PC-9 (cell line): ENCODE data around the gene KRT1. TPM values are rescaled to one million over a fixed set of nuclear protein-coding genes. Genes with fewer than 3 reads are reported as not detected.

Experiments used
- BruUV-seq: library from RNA; stranded (reverse); fragments of 400-500 nt; replicated peaks from 2 replicates; lab custom pipeline; 2021; lab: Mats Ljungman, UMichigan
- CTCF ChIA-PET: fragments of 300-600 bp; sonication (Branson Sonifier 250); formaldehyde crosslinking; loops from one replicate; lab custom pipeline; 2022; ENCODE audit warnings: antibody characterized with exemption; lab: Charles Lee
- POLR2A ChIA-PET: fragments of 300-600 bp; sonication (Branson Sonifier 250); formaldehyde crosslinking; loops from one replicate; lab custom pipeline; 2022; ENCODE audit warnings: antibody characterized with exemption; ENCODE audit not compliant: unreplicated experiment; lab: Charles Lee
- DNase-seq, 2 experiments: peaks; one replicate each; pipeline versions ENCODE4 v3.0.0 to v3.0.0-alpha.2; 2015 to 2022; ENCODE audit warnings: mixed read lengths in 1 of 2
- H2AFZ ChIP-seq: fragments of 200-600 bp; sonication (generic); 2 replicates; pipeline ENCODE4 v1.8.1; 2017; ENCODE audit warnings: antibody characterized with exemption
- H3F3A ChIP-seq: fragments of 200-600 bp; sonication (generic); 2 replicates; pipeline ENCODE4 v1.8.1; 2017; ENCODE audit warnings: antibody characterized with exemption, mild to moderate bottlenecking, low read depth; ENCODE audit not compliant: insufficient read depth
- H3K27ac ChIP-seq: fragments of 200-600 bp; sonication (generic); 2 replicates; pipeline ENCODE4 v1.6.1; 2016; ENCODE audit warnings: mixed run types
- H3K27me3 ChIP-seq: fragments of 200-600 bp; sonication (generic); 2 replicates; pipeline ENCODE4 v1.6.1; 2016; ENCODE audit warnings: low read depth, mixed run types; ENCODE audit not compliant: insufficient read depth
- H3K36me3 ChIP-seq: fragments of 200-600 bp; sonication (generic); 2 replicates; pipeline ENCODE4 v1.6.1; 2016; ENCODE audit warnings: low read depth, mixed run types
- H3K4me1 ChIP-seq: fragments of 200-600 bp; sonication (generic); replicated peaks from 2 replicates; pipeline ENCODE4 v1.6.1; 2016; ENCODE audit warnings: mixed run types; ENCODE audit not compliant: insufficient read depth
- H3K4me2 ChIP-seq: fragments of 200-600 bp; sonication (generic); 2 replicates; pipeline ENCODE4 v1.6.1; 2017; ENCODE audit warnings: mixed run types
- H3K4me3 ChIP-seq: fragments of 200-600 bp; sonication (generic); 2 replicates; pipeline ENCODE4 v1.6.1; 2016; ENCODE audit warnings: mixed run types
- H3K79me2 ChIP-seq: fragments of 200-600 bp; sonication (generic); 2 replicates; pipeline ENCODE4 v1.6.1; 2017; ENCODE audit warnings: low read depth, mixed run types
- H3K9me2 ChIP-seq: fragments of 200-600 bp; sonication (generic); 2 replicates; pipeline ENCODE4 v1.8.1; 2017; ENCODE audit warnings: mild to moderate bottlenecking; ENCODE audit not compliant: insufficient read depth
- H3K9me3 ChIP-seq: fragments of 200-600 bp; sonication (generic); 2 replicates; pipeline ENCODE4 v1.8.1; 2016; ENCODE audit warnings: low read depth; ENCODE audit not compliant: insufficient read depth
- H4K20me1 ChIP-seq: fragments of 200-600 bp; sonication (generic); 2 replicates; pipeline ENCODE4 v1.8.1; 2017; ENCODE audit not compliant: insufficient read depth
- CTCF ChIP-seq: fragments of 200-600 bp; sonication (generic); conservative IDR thresholded peaks from 2 replicates; pipeline ENCODE4 v1.6.1; 2017; ENCODE audit warnings: mixed run types, antibody characterized with exemption, mild to moderate bottlenecking, moderate library complexity
- EZH2 ChIP-seq: fragments of 200-600 bp; sonication (generic); IDR thresholded peaks from 2 replicates; pipeline ENCODE4 v1.8.0; 2017; ENCODE audit warnings: antibody characterized with exemption, low read depth
- intact Hi-C: fragments of 100-400 bp; cut with micrococcal nuclease; formaldehyde crosslinking; loops from one replicate; pipeline ENCODE4 v1.10.0; 2022; ENCODE audit not compliant: unreplicated experiment
- total RNA-seq: library from RNA; stranded (reverse); gene quantifications from 2 replicates; pipeline ENCODE4 v1.2.3, GENCODE V29; 2021

KRT1 gene
- total RNA-seq, 1 experiment from 2014 or later: not detected

- Histone ChIP-seq H3F3A (no peaks in the 10 kb centered on the region), H3K79me2 (no peaks in the 10 kb centered on the region), H3K4me3 (no peak overlapping the region), H3K9me3 (no peaks in the 10 kb centered on the region), H4K20me1 (no peaks in the 10 kb centered on the region), H3K36me3 (no peaks in the 10 kb centered on the region), H2AFZ (no peak overlapping the region), H3K4me1 (no peaks in the 10 kb centered on the region), H3K27me3 (no peaks in the 10 kb centered on the region), H3K9me2 (no peaks in the 10 kb centered on the region), H3K4me2 (no peak overlapping the region), H3K27ac (no peak overlapping the region)
- no TSS peak for BruUV-seq
- no peak for DNase-seq
- intact Hi-C loops: no loop called here
- TF ChIP-seq EZH2 (no peak), CTCF (no peak)
- ChIA-PET POLR2A (no interaction called here), CTCF (no interaction called here)
Observed at GRCh38 chr12:52699373-52699772, 19.2 kb upstream of the KRT1 start.

- H4K20me1 ChIP-seq: no peaks in the 10 kb centered on the region
- POLR2A ChIA-PET: no interaction called here
- intact Hi-C loops: no loop called here
- TF ChIP-seq EZH2: no peak
- no peak for TF ChIP-seq CTCF
- no peaks in the 10 kb centered on the region for H3K79me2 ChIP-seq
- H3K36me3 ChIP-seq: no peaks in the 10 kb centered on the region
- H3K27me3 ChIP-seq: no peaks in the 10 kb centered on the region
- no peak overlapping the region for H3K4me2 ChIP-seq
- CTCF ChIA-PET: no interaction called here
- DNase-seq: peak in 1 of 2 experiments; percentile 64
- H3K4me3 ChIP-seq: no peak overlapping the region
- no peak overlapping the region for H2AFZ ChIP-seq
- H3F3A ChIP-seq: no peaks in the 10 kb centered on the region
- no peaks in the 10 kb centered on the region for H3K4me1 ChIP-seq
- no peaks in the 10 kb centered on the region for H3K9me2 ChIP-seq
- no peaks in the 10 kb centered on the region for H3K9me3 ChIP-seq
- no TSS peak for BruUV-seq
- no peak overlapping the region for H3K27ac ChIP-seq
Observed at GRCh38 chr12:52698651-52699340, 18.6 kb upstream of the KRT1 start.

- Histone ChIP-seq H3K4me3 (no peak overlapping the region), H2AFZ (no peak overlapping the region), H3K9me2 (no peaks in the 10 kb centered on the region), H3K4me1 (no peaks in the 10 kb centered on the region), H3K27ac (no peak overlapping the region), H4K20me1 (no peaks in the 10 kb centered on the region), H3K4me2 (no peak overlapping the region), H3F3A (no peaks in the 10 kb centered on the region), H3K9me3 (no peaks in the 10 kb centered on the region), H3K36me3 (no peaks in the 10 kb centered on the region), H3K79me2 (no peaks in the 10 kb centered on the region), H3K27me3 (no peaks in the 10 kb centered on the region)
- DNase-seq: no peak
- BruUV-seq: no TSS peak
- ChIA-PET POLR2A (no interaction called here), CTCF (no interaction called here)
- TF ChIP-seq EZH2: no peak
- TF ChIP-seq CTCF: no peak
- intact Hi-C loops: no loop called here
Observed at GRCh38 chr12:52697058-52697582, 16.9 kb upstream of the KRT1 start.
